Measurements from ENCODE around the gene JUND. TPM values are rescaled to one million over a fixed set of nuclear protein-coding genes. Genes with fewer than 3 reads are reported as not detected.

The JUND gene
- total and polyA plus RNA-seq, 3 donors from 2014 or later: 96.4 to 654 (median 615) TPM

DNA sequence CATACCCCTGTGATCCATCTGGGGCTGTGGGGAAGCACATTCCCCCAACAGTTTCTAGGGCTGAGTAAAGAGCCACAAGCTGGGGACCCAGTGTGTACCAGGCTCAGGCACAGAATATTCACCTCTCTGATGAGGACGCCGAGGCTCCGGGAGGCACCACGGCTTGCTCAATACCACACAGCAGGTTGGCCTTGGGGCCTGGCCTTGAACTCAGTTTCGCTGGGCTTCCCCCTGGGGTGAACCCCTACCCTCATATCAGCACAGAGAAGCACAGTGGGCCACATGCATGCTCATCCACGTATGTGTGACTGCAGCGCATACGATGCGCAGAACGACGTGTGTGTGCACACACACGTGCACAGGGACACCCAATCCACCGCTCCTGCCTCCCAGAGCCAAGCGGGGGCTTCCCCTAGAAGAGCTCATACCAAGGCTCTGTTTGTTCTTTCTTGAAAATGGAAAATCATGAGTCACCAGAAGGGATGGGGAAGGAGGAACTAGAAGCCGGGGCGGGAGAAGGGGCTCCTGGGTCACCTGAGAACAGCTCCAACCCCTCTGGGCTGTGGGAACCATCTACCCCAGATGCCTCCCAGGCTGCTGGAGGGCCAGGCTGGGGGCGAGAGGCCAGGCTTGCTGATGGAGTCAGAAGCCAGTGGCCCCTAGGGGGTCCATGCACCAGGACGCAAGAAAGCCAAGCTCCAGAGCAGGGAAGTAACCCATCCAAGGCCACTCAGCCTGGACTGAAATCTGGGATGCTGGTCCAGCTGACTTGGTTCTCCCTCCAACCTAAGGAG is 50.3 kb downstream of the JUND start:
- H3K4me1 ChIP-seq: peaks cover 12% of the 10 kb centered on the region
- no peak overlapping the region for H3K4me3 ChIP-seq
- H3K27ac ChIP-seq: no peak overlapping the region
- H3K27me3 ChIP-seq: no peaks in the 10 kb centered on the region
- TF ChIP-seq, protein P1, sequence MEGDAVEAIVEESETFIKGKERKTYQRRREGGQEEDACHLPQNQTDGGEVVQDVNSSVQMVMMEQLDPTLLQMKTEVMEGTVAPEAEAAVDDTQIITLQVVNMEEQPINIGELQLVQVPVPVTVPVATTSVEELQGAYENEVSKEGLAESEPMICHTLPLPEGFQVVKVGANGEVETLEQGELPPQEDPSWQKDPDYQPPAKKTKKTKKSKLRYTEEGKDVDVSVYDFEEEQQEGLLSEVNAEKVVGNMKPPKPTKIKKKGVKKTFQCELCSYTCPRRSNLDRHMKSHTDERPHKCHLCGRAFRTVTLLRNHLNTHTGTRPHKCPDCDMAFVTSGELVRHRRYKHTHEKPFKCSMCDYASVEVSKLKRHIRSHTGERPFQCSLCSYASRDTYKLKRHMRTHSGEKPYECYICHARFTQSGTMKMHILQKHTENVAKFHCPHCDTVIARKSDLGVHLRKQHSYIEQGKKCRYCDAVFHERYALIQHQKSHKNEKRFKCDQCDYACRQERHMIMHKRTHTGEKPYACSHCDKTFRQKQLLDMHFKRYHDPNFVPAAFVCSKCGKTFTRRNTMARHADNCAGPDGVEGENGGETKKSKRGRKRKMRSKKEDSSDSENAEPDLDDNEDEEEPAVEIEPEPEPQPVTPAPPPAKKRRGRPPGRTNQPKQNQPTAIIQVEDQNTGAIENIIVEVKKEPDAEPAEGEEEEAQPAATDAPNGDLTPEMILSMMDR (IDR thresholded peaks at IDR 0.05): no peak
- no peak for TF ChIP-seq POLR2A (IDR thresholded peaks at IDR 0.05)
- DNase-seq: no peak
- 42 to 52% methylated on average over 6 to 18 of the region's 18 CpGs for WGBS, 2 donors
- intact Hi-C loops (cut with DNase I; ENCODE audit: low total_unique reads): no loop called here
- no peaks in the 10 kb centered on the region for H3K36me3 ChIP-seq (ENCODE audit: low read depth, missing control alignments)
- H3K9me3 ChIP-seq: no peaks in the 10 kb centered on the region

DNA sequence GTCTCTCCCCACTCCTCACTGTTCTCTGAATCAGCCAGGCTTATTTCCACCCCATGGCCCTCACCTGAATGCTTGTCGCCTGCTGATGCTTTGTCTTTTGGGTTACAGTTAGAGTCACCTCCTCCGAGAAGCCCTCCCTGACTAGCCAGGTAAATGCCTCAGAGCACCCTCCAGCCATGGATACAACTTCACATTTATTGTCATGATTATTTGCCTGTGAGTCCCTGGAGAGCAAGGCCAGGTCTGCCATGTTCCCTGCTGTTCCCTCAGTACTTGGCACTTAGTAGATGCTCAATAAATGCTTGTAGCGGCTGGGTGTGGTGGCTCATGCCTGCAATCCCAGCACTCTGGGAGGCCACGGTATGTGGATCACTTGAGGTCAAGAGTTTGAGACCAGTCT is 51.5 kb downstream of the JUND start:
- Histone ChIP-seq H3K27ac (no peak overlapping the region), H3K27me3 (no peaks in the 10 kb centered on the region), H3K4me3 (no peak overlapping the region), H3K9me3 (no peaks in the 10 kb centered on the region), H3K4me1 (peaks cover 24% of the 10 kb centered on the region), H3K36me3 (ENCODE audit: low read depth, missing control alignments) (no peaks in the 10 kb centered on the region)
- no peak for DNase-seq
- 70 to 84% methylated on average over 4 of the region's 4 CpGs for WGBS, 2 donors
- TF ChIP-seq POLR2A (IDR thresholded peaks at IDR 0.05): no peak
- TF ChIP-seq, protein P1 (IDR thresholded peaks at IDR 0.05): no peak
- intact Hi-C loops (cut with DNase I; ENCODE audit: low total_unique reads): no loop called here

Small RNA genes within 50 kb of the gene (microRNA-seq; reads per million reads assigned to microRNA genes)
- gene MIR3188 (ENCODE audit: borderline number of aligned reads in 2 of 2, borderline replicate concordance in 1 of 2): 2.1 to 4.2 reads per million in 2 donors

Small RNA genes within 50 kb of the gene (small RNA-seq; reads per million reads assigned to genes)
- gene MIR3188 (0 reads per million in 2 donors), gene RPL39P38 (0 reads per million in 2 donors)

Other genes with a start within 250 kb of the JUND start
- gene IL12RB1, start 194.7 kb downstream of the JUND start, total RNA-seq: 1 to 10 TPM in 1 of 2 donors, under 1 TPM in 1; 0.39 to 2.5 TPM
- 1.8 TPM for gene IL12RB1, start 194.7 kb downstream of the JUND start, polyA plus RNA-seq (ENCODE audit: insufficient read depth, low read depth, low replicate concordance)
- gene MAST3, start 183.8 kb downstream of the JUND start, total RNA-seq: 10 to 100 TPM in 1 of 2 donors, 1 to 10 TPM in 1; 9.7 to 11.2 TPM
- gene MAST3, start 183.8 kb downstream of the JUND start, polyA plus RNA-seq (ENCODE audit: insufficient read depth, low read depth, low replicate concordance): 5.0 TPM
- 10 to 100 TPM; 87.6 to 94.3 TPM for gene PIK3R2, start 128.5 kb downstream of the JUND start, total RNA-seq
- 21.0 TPM for gene PIK3R2, start 128.5 kb downstream of the JUND start, polyA plus RNA-seq (ENCODE audit: insufficient read depth, low read depth, low replicate concordance)
- 1 to 10 TPM; 3.2 to 7.4 TPM for gene IFI30, start 107.8 kb downstream of the JUND start, total RNA-seq
- 47.6 TPM for gene IFI30, start 107.8 kb downstream of the JUND start, polyA plus RNA-seq (ENCODE audit: insufficient read depth, low read depth, low replicate concordance)
- gene MPV17L2, start 88.4 kb downstream of the JUND start, total RNA-seq: 10 to 100 TPM; 15.2 to 15.8 TPM
- 11.2 TPM for gene MPV17L2, start 88.4 kb downstream of the JUND start, polyA plus RNA-seq (ENCODE audit: insufficient read depth, low read depth, low replicate concordance)
- gene RAB3A, start 77.6 kb downstream of the JUND start, total RNA-seq: 1 to 10 TPM; 2.8 to 4.6 TPM
- 6.3 TPM for gene RAB3A, start 77.6 kb downstream of the JUND start, polyA plus RNA-seq (ENCODE audit: insufficient read depth, low read depth, low replicate concordance)
- gene PDE4C, start 55.2 kb downstream of the JUND start, total RNA-seq: 10 to 100 TPM in 1 of 2 donors, 1 to 10 TPM in 1; 7.1 to 19.5 TPM
- 5.7 TPM for gene PDE4C, start 55.2 kb downstream of the JUND start, polyA plus RNA-seq (ENCODE audit: insufficient read depth, low read depth, low replicate concordance)
- 10 to 100 TPM; 30.1 to 62.3 TPM for gene IQCN, start 7.2 kb downstream of the JUND start, total RNA-seq
- gene IQCN, start 7.2 kb downstream of the JUND start, polyA plus RNA-seq (ENCODE audit: insufficient read depth, low read depth, low replicate concordance): 88.1 TPM
- gene LSM4, start 41.5 kb upstream of the JUND start, total RNA-seq: 100 to 1,000 TPM; 212 to 241 TPM
- 196 TPM for gene LSM4, start 41.5 kb upstream of the JUND start, polyA plus RNA-seq (ENCODE audit: insufficient read depth, low read depth, low replicate concordance)
- 10 to 100 TPM; 12.4 to 16.2 TPM for gene PGPEP1, start 59.0 kb upstream of the JUND start, total RNA-seq
- gene PGPEP1, start 59.0 kb upstream of the JUND start, polyA plus RNA-seq (ENCODE audit: insufficient read depth, low read depth, low replicate concordance): 10.8 TPM
- gene GDF15, start 104.5 kb upstream of the JUND start, total RNA-seq: 1 to 10 TPM in 1 of 2 donors, under 1 TPM in 1; 0.93 to 2.5 TPM
- 1.0 TPM for gene GDF15, start 104.5 kb upstream of the JUND start, polyA plus RNA-seq (ENCODE audit: insufficient read depth, low read depth, low replicate concordance)
- 1 to 10 TPM; 1.6 to 4.0 TPM for gene LRRC25, start 116.0 kb upstream of the JUND start, total RNA-seq
- 3.4 TPM for gene LRRC25, start 116.0 kb upstream of the JUND start, polyA plus RNA-seq (ENCODE audit: insufficient read depth, low read depth, low replicate concordance)
- gene SSBP4, start 137.8 kb upstream of the JUND start, total RNA-seq: 100 to 1,000 TPM in 1 of 2 donors, 10 to 100 TPM in 1; 90.3 to 118 TPM
- 80.5 TPM for gene SSBP4, start 137.8 kb upstream of the JUND start, polyA plus RNA-seq (ENCODE audit: insufficient read depth, low read depth, low replicate concordance)
- gene ISYNA1, start 156.5 kb upstream of the JUND start, total RNA-seq: 1,000 to 10,000 TPM in 1 of 2 donors, 100 to 1,000 TPM in 1; 1,000 to 1,122 TPM
- gene ISYNA1, start 156.5 kb upstream of the JUND start, polyA plus RNA-seq (ENCODE audit: insufficient read depth, low read depth, low replicate concordance): 493 TPM
- gene ELL, start 240.4 kb upstream of the JUND start, total RNA-seq: 10 to 100 TPM; 75.8 to 76.1 TPM
- gene ELL, start 240.4 kb upstream of the JUND start, polyA plus RNA-seq (ENCODE audit: insufficient read depth, low read depth, low replicate concordance): 48.0 TPM